A549 (cell line): ENCODE data around the gene MAP2K6. TPM values are rescaled to one million over a fixed set of nuclear protein-coding genes. Genes with fewer than 3 reads are reported as not detected.

Experiments
- ATAC-seq, 2 experiments: fragments of 200-7000 bp in 1 of 2; fragments of >200 bp in 1 of 2; cut with Nextera tagmentation in 1 of 2; cut with Tn5 transposase in 1 of 2; 3 replicates each; pipeline versions ENCODE4 v1.8.0 to v1.9.1; 2018 to 2020; ENCODE audit warnings: mild to moderate bottlenecking in 1 of 2, moderate library complexity in 1 of 2
- CTCF ChIA-PET: fragments of 300-600 bp; sonication (Branson Sonifier 250); formaldehyde crosslinking; extraction: SDS; loops from one replicate; lab custom pipeline; 2021; ENCODE audit warnings: antibody characterized with exemption, inconsistent platforms; lab: Yijun Ruan, JAX
- POLR2A ChIA-PET: fragments of 350-600 bp; formaldehyde crosslinking; extraction: SDS; loops from one replicate; lab custom pipeline; 2021; ENCODE audit warnings: antibody characterized with exemption, inconsistent platforms; lab: Yijun Ruan, JAX
- DNase-seq, 2 experiments: peaks; one replicate each; pipeline versions ENCODE4 v3.0.0 to v3.0.0-alpha.2; 2011 to 2016; ENCODE audit warnings: low read depth in 1 of 2, low spot score in 1 of 2
- FAIRE-seq: peaks from 2 replicates; lab custom pipeline; 2011; peaks lifted over from hg19 to GRCh38; lab: Jason Lieb, UNC
- H3K27ac ChIP-seq, 2 experiments: fragments of >200 bp; sonication (Bioruptor Twin); formaldehyde crosslinking; 3 replicates each; pipeline ENCODE4 v1.5.1; 2016 to 2017
- H3K4me1 ChIP-seq: fragments of >200 bp; sonication (Bioruptor Twin); formaldehyde crosslinking; 3 replicates; pipeline ENCODE4 v1.6.1; 2016
- H3K4me2 ChIP-seq: fragments of >200 bp; sonication (Bioruptor Twin); formaldehyde crosslinking; 3 replicates; pipeline ENCODE4 v1.6.1; 2016
- H3K4me3 ChIP-seq: fragments of >200 bp; sonication (Bioruptor Twin); formaldehyde crosslinking; 3 replicates; pipeline ENCODE4 v1.5.1; 2016
- H3K9me3 ChIP-seq: fragments of >200 bp; sonication (Bioruptor Twin); formaldehyde crosslinking; 3 replicates; pipeline ENCODE4 v1.6.1; 2016
- BHLHE40 ChIP-seq: IDR thresholded peaks from 2 replicates; pipeline ENCODE4 v1.6.1; 2012; ENCODE audit warnings: low read depth, low read length, inconsistent platforms
- CBX8 ChIP-seq: fragments of 200-600 bp; sonication (generic); IDR thresholded peaks from 2 replicates; pipeline ENCODE4 v1.6.1; 2016
- EHMT2 ChIP-seq: fragments of 200-600 bp; sonication (generic); IDR thresholded peaks from 2 replicates; pipeline ENCODE4 v1.6.1; 2016; ENCODE audit warnings: antibody characterized with exemption, low read depth, mild to moderate bottlenecking, moderate library complexity
- FOSB ChIP-seq: fragments of 250-450 bp; sonication (Bioruptor Pico); IDR thresholded peaks from 2 replicates; pipeline ENCODE4 v1.5.0; 2020; ENCODE audit warnings: mild to moderate bottlenecking, moderate library complexity
- FOSL2 ChIP-seq, 2 experiments: fragments of 450-650 bp in 1 of 2; fragments of >200 bp in 1 of 2; sonication (Bioruptor Twin) in 1 of 2; formaldehyde crosslinking; IDR thresholded peaks; 2 replicates each; pipeline versions ENCODE4 v1.5.0 to v1.6.1; 2016 to 2020; ENCODE audit warnings: mild to moderate bottlenecking in 1 of 2, moderate library complexity in 1 of 2
- HOXB5 ChIP-seq: fragments of 250-450 bp; sonication (Bioruptor Pico); IDR thresholded peaks from 2 replicates; pipeline ENCODE4 v1.5.0; 2020; ENCODE audit warnings: mild to moderate bottlenecking, moderate library complexity
- MYC ChIP-seq: IDR thresholded peaks from 2 replicates; pipeline ENCODE4 v1.6.1; 2012; ENCODE audit warnings: mild to moderate bottlenecking, inconsistent platforms, low read length, improper control_type of control experiment, borderline replicate concordance
- NFE2L2 ChIP-seq: fragments of 150-350 bp; conservative IDR thresholded peaks from 2 replicates; pipeline ENCODE4 v1.6.1; 2014; ENCODE audit warnings: low read length
- NPAS2 ChIP-seq: fragments of 250-450 bp; sonication (Bioruptor Pico); IDR thresholded peaks from 2 replicates; pipeline ENCODE4 v1.8.0; 2022; ENCODE audit warnings: mild to moderate bottlenecking, moderate library complexity, borderline replicate concordance
- NR3C1 ChIP-seq: fragments of >200 bp; sonication (Bioruptor Twin); formaldehyde crosslinking; IDR thresholded peaks from 3 replicates; pipeline ENCODE4 v1.6.1; 2017
- POLR2A ChIP-seq: IDR thresholded peaks from 2 replicates; pipeline ENCODE4 v1.6.1; 2012; ENCODE audit warnings: mild to moderate bottlenecking, low read length
- RAD21 ChIP-seq, 2 experiments: fragments of >200 bp in 1 of 2; sonication (Bioruptor Twin) in 1 of 2; formaldehyde crosslinking in 1 of 2; IDR thresholded peaks in 1 of 2; conservative IDR thresholded peaks in 1 of 2; 2 replicates in 1 of 2; 3 replicates in 1 of 2; pipeline ENCODE4 v1.6.1; 2012 to 2018; ENCODE audit warnings: inconsistent platforms in 1 of 2
- RFX5 ChIP-seq: fragments of 450-650 bp; IDR thresholded peaks from 2 replicates; pipeline ENCODE4 v1.7.1; 2014; ENCODE audit warnings: antibody characterized with exemption, mild to moderate bottlenecking, moderate library complexity
- RNF2 ChIP-seq: fragments of 200-600 bp; sonication (generic); IDR thresholded peaks from 2 replicates; pipeline ENCODE4 v1.6.1; 2016; ENCODE audit warnings: low read depth, mild to moderate bottlenecking, antibody characterized with exemption, moderate library complexity, borderline replicate concordance
- SREBF2 ChIP-seq: fragments of 450-650 bp; IDR thresholded peaks from 2 replicates; pipeline ENCODE4 v1.6.1; 2014; ENCODE audit warnings: mild to moderate bottlenecking, moderate library complexity
- ZSCAN20 ChIP-seq: fragments of 250-450 bp; sonication (Bioruptor Pico); IDR thresholded peaks from 2 replicates; pipeline ENCODE4 v1.8.0; 2022; ENCODE audit warnings: mild to moderate bottlenecking, moderate library complexity
- WGBS: methylation state at CpG from one replicate; pipeline ENCODE4 v1.1.6; 2017; ENCODE audit errors: missing lambda C conversion rate; 5-methylcytosine and 5-hydroxymethylcytosine counted together
- polyA plus RNA-seq, 4 experiments: library from polyadenylated mRNA; depleted of rRNA in 3 of 4; stranded (reverse); fragments of >200 nt; fragmentation: RNase III in 1 of 4; extraction: RNeasy Plus Mini Kit Qiagen cat#74134 plus additional on column Dnase treatment in 1 of 4; gene quantifications; 2 replicates in 3 of 4; 3 replicates in 1 of 4; pipeline ENCODE4 v1.2.3, GENCODE V29; 2011 to 2017
- TF ChIP-seq, protein P1 (sequence below): fragments of 250-450 bp; sonication (Bioruptor Pico); IDR thresholded peaks from 2 replicates; pipeline ENCODE4 v1.5.0; 2020; ENCODE audit warnings: low read depth, mild to moderate bottlenecking, moderate library complexity
- TF ChIP-seq, protein P2 (sequence below): fragments of >200 bp; sonication (Bioruptor Twin); formaldehyde crosslinking; IDR thresholded peaks from 3 replicates; pipeline ENCODE4 v1.5.1; 2016

Gene MAP2K6
- polyA plus RNA-seq, 2 of the 4 experiments (the other 2 are of a cell fraction) = 20.2 to 20.7 TPM

DNA sequence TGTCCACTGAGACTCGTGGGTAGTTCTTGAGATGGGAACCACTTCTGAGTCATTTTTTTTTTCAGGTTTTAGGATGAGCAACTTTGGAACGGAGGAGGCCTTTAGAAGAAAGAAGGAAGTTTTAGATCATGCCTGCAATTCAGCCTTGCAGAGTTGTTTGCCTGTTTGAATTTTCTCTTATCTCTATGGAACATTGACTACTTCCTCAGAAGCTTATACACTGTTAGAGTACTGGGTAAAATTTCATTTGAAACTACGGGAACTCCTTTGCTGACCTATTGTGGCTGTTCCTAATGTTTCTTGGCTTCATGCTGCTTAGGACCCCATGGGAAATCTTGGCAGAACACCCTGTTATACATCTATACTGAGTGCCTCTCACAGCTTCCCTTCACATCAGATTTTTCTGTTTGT is 70.8 kb downstream of the MAP2K6 start:
- POLR2A ChIA-PET = no interaction called here
- Histone ChIP-seq H3K27ac (no peak overlapping the region), H3K9me3 (no peaks in the 10 kb centered on the region)
- ATAC-seq = no peak
- TF ChIP-seq MYC (no peak), ZSCAN20 (CRISPR knock-in tag) (no peak), NPAS2 (CRISPR knock-in tag) (no peak), FOSL2 (IDR thresholded peaks at IDR 0.05) (no peak), FOSL2 (CRISPR knock-in tag; IDR thresholded peaks at IDR 0.05) (no peak), NFE2L2 (no peak), CBX8 (no peak), BHLHE40 (no peak), FOSB (CRISPR knock-in tag) (no peak)
- TF ChIP-seq, protein P1, sequence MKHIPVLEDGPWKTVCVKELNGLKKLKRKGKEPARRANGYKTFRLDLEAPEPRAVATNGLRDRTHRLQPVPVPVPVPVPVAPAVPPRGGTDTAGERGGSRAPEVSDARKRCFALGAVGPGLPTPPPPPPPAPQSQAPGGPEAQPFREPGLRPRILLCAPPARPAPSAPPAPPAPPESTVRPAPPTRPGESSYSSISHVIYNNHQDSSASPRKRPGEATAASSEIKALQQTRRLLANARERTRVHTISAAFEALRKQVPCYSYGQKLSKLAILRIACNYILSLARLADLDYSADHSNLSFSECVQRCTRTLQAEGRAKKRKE (CRISPR knock-in tag) = no peak
- TF ChIP-seq, all 56 proteins: peak for 0
- DNase-seq (no peak), FAIRE-seq (no peak)
- CTCF ChIA-PET = interaction anchor here (0.6 to 1.5 kb wide), 3 partner anchors 10 to 992 kb away, joined by 3 to 4 read pairs (median 3); no protein-coding TSS in a partner anchor
- Histone ChIP-seq H3K4me1 (peaks cover 11% of the 10 kb centered on the region), H3K4me2 (no peak overlapping the region), H3K4me3 (no peak overlapping the region)
- WGBS = 80% methylated on average over 3 of the region's 3 CpGs

DNA sequence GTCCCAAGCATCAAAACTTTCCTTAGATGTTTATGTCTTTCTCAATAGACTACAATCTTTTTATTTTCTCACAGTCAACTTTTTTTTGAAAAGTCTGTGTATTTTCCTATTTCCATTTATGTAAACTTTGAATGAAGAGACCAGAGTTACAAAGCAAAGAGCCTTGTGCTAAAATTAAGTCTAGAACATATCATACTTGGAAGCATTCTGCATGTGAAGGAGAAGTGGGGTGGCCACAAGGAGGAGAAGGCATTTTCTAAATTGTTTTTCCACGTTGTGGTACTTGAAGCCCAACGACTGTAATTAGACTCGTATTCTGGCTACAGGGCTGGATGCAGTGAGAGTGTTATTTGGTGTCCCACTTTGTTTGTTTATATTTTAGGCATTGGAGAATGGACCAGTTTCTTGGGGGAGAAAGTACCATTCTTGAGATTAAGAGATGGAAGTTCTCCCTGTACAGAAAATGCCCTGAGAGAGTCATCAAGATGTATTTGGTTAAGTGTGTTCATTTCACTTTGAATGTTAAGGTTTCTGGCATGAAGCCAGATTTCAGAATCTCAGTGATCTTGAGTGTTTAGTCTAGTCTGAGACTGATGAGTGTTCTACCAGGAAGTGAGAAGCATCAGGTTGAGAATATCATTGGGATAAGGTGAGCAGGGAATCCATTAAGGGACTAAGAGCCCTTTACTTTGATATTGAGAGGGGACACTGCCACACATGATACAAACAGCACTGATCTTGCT is 71.6 kb downstream of the MAP2K6 start:
- ChIA-PET CTCF (interaction anchor here (1.5 kb wide), 2 partner anchors 40 kb away, joined by 4 to 5 read pairs; no protein-coding TSS in a partner anchor), POLR2A (no interaction called here)
- Histone ChIP-seq H3K9me3 (no peaks in the 10 kb centered on the region), H3K4me1 (peaks cover 11% of the 10 kb centered on the region), H3K27ac (peak overlapping the region in 1 of 2 experiments; percentile 5; a peak in 2 of 6 replicates), H3K4me3 (no peak overlapping the region), H3K4me2 (0 out of 3 replicates have a peak overlapping the region, but pooled peaks have one; percentile 8)
- FAIRE-seq = peak; percentile 43
- TF ChIP-seq MYC (no peak), POLR2A (no peak), RNF2 (no peak), FOSB (CRISPR knock-in tag) (no peak)
- peak in 1 of 2 experiments; percentile 19 for DNase-seq
- ATAC-seq = 0 out of 6 replicates have a peak, but pooled peaks of 1 of the 2 experiments have one; percentile 24
- WGBS = 48% methylated on average over 3 of the region's 3 CpGs

DNA sequence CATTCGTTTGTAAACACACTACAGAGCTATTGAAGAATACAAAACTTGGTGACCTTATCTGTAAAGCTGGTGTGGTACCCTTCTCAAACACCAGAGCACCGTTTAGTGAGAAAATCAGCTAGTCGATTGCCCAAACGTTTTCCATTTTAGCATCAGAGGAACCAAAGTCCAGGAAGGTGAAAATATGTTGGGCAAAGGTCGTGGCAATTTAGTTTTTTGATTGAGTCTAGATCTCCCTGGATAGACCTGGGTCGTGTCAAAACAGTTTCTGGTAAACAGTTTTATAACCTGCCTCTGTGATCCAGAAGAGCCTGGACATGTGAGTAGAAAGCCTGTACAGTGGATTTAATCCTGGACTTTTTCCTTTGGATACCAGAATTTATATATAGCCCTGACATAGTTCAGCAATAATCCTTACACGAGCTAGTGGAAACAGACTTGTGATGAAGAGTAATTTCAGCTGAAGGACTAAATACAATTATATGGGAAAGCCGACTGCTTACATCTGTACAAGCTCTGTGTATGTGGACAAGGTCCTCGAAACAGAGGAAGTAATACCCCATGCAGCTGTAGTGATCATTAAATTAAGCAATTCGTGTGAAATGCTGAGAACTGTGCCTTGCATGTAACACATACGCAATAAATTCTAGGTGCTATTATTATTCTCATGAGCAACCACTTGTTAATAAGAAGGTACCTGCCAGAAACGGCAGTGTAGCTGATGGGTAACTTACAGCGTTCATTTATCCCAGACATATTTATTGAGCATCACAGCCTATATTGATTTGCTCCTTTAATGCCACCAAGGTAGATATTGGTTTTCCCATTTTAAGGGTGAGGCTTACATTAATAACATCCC is 72.5 kb downstream of the MAP2K6 start:
- Histone ChIP-seq H3K9me3 (no peaks in the 10 kb centered on the region), H3K4me1 (peaks cover 13% of the 10 kb centered on the region), H3K4me3 (no peak overlapping the region), H3K4me2 (no peak overlapping the region), H3K27ac (peak overlapping the region in 1 of 2 experiments; percentile 4; a peak in 2 of 6 replicates)
- POLR2A ChIA-PET = no interaction called here
- TF ChIP-seq BHLHE40 (no peak), RAD21 (conservative IDR thresholded peaks at IDR 0.05 in 1 of 2, IDR thresholded peaks at IDR 0.05 in 1 of 2) (no peak), SREBF2 (no peak), NR3C1 (no peak), HOXB5 (CRISPR knock-in tag) (no peak), EHMT2 (no peak), FOSB (CRISPR knock-in tag) (no peak), FOSL2 (IDR thresholded peaks at IDR 0.05) (no peak), FOSL2 (CRISPR knock-in tag; IDR thresholded peaks at IDR 0.05) (no peak), RFX5 (no peak)
- TF ChIP-seq, protein P2, sequence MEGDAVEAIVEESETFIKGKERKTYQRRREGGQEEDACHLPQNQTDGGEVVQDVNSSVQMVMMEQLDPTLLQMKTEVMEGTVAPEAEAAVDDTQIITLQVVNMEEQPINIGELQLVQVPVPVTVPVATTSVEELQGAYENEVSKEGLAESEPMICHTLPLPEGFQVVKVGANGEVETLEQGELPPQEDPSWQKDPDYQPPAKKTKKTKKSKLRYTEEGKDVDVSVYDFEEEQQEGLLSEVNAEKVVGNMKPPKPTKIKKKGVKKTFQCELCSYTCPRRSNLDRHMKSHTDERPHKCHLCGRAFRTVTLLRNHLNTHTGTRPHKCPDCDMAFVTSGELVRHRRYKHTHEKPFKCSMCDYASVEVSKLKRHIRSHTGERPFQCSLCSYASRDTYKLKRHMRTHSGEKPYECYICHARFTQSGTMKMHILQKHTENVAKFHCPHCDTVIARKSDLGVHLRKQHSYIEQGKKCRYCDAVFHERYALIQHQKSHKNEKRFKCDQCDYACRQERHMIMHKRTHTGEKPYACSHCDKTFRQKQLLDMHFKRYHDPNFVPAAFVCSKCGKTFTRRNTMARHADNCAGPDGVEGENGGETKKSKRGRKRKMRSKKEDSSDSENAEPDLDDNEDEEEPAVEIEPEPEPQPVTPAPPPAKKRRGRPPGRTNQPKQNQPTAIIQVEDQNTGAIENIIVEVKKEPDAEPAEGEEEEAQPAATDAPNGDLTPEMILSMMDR = no peak
- ATAC-seq (0 out of 6 replicates have a peak, but pooled peaks of 1 of the 2 experiments have one; percentile 19), FAIRE-seq (peak; percentile 72), DNase-seq (no peak)
- CTCF ChIA-PET = interaction anchor here (1.0 to 1.5 kb wide), 3 partner anchors 9 to 39 kb away, joined by 3 to 5 read pairs (median 3); no protein-coding TSS in a partner anchor
- WGBS = 64% methylated on average over 13 of the region's 13 CpGs
